GM12878 (cell line): Measurements from ENCODE around the gene KATNIP.

Experiments used
- ATF7 ChIP-seq: fragments of 450-650 bp; IDR thresholded peaks from 2 replicates; pipeline ENCODE4 v1.6.1; 2016; ENCODE audit warnings: low read depth, mild to moderate bottlenecking
- BHLHE40 ChIP-seq, 2 experiments: fragments of 450-650 bp in 1 of 2; IDR thresholded peaks; 2 replicates each; pipeline ENCODE4 v1.6.1; 2011 to 2017; ENCODE audit warnings: low read depth in 2 of 2, borderline replicate concordance in 1 of 2, improper control_type of control experiment in 1 of 2, low read length in 1 of 2, mild to moderate bottlenecking in 1 of 2
- CHD2 ChIP-seq: IDR thresholded peaks from 2 replicates; pipeline ENCODE4 v1.6.1; 2011; ENCODE audit warnings: low read depth, low read length, improper control_type of control experiment, borderline replicate concordance
- CREB1 ChIP-seq: IDR thresholded peaks from 2 replicates; pipeline ENCODE4 v1.6.1; 2012; ENCODE audit warnings: low read depth, mild to moderate bottlenecking, inconsistent platforms
- CTCF ChIP-seq, 3 experiments: IDR thresholded peaks in 2 of 3; conservative IDR thresholded peaks in 1 of 3; 2 replicates each; pipeline ENCODE4 v1.5.1; 2011; ENCODE audit warnings: low read depth in 3 of 3, low read length in 3 of 3, mild to moderate bottlenecking in 3 of 3, control low read depth in 2 of 3, moderate library complexity in 2 of 3, inconsistent platforms in 1 of 3, mixed read lengths in 1 of 3; ENCODE audit not compliant: control insufficient read depth in 2 of 3, insufficient read depth in 1 of 3; ENCODE audit errors: extremely low read depth in 1 of 3
- EP300 ChIP-seq, 2 experiments: fragments of 150-350 bp in 1 of 2; IDR thresholded peaks; 2 replicates each; pipeline ENCODE4 v1.6.1; 2011 to 2012; ENCODE audit warnings: low read depth in 2 of 2, low read length in 2 of 2, borderline replicate concordance in 1 of 2, improper control_type of control experiment in 1 of 2, inconsistent platforms in 1 of 2; ENCODE audit not compliant: control insufficient read depth in 1 of 2
- EZH2 ChIP-seq: IDR thresholded peaks from 2 replicates; pipeline ENCODE4 v1.6.1; 2012; ENCODE audit warnings: low read depth, mild to moderate bottlenecking, control low read depth, inconsistent platforms, low read length, borderline replicate concordance; ENCODE audit not compliant: control insufficient read depth
- FOXM1 ChIP-seq: IDR thresholded peaks from 2 replicates; pipeline ENCODE4 v1.6.1; 2012; ENCODE audit warnings: low read depth, mild to moderate bottlenecking, inconsistent platforms, low read length, moderate library complexity
- POLR2A ChIP-seq: IDR thresholded peaks from 2 replicates; pipeline ENCODE4 v1.6.1; 2011; ENCODE audit warnings: low read depth, mild to moderate bottlenecking, low read length
- POLR2AphosphoS5 ChIP-seq: IDR thresholded peaks from 2 replicates; pipeline ENCODE4 v1.6.1; 2011; ENCODE audit warnings: mild to moderate bottlenecking, low read length, inconsistent platforms
- RAD21 ChIP-seq: IDR thresholded peaks from 2 replicates; pipeline ENCODE4 v1.6.1; 2011; ENCODE audit warnings: mild to moderate bottlenecking, low read depth, low read length, moderate library complexity; ENCODE audit not compliant: insufficient read depth
- REST ChIP-seq: IDR thresholded peaks from 2 replicates; pipeline ENCODE4 v1.6.1; 2012; ENCODE audit warnings: mild to moderate bottlenecking, low read depth, low read length
- SPI1 ChIP-seq: IDR thresholded peaks from 2 replicates; pipeline ENCODE4 v1.6.1; 2011; ENCODE audit warnings: low read depth, mild to moderate bottlenecking, low read length, moderate library complexity, borderline replicate concordance; ENCODE audit not compliant: insufficient read depth

GRCh38 chr16:27516365-27516764 is 33.6 kb upstream of the KATNIP start:
- TF ChIP-seq CREB1 (no peak), CHD2 (no peak), POLR2A (no peak), RAD21 (no peak), CTCF (IDR thresholded peaks at IDR 0.05 in 2 of 3, conservative IDR thresholded peaks at IDR 0.05 in 1 of 3; ENCODE audit: control insufficient read depth in 2 of 3, extremely low read depth in 1 of 3, insufficient read depth in 1 of 3, low read depth in 3 of 3, low read length in 3 of 3) (no peak), SPI1 (no peak), BHLHE40 (IDR thresholded peaks at IDR 0.05; ENCODE audit: borderline replicate concordance in 1 of 2, low read depth in 2 of 2, low read length in 1 of 2) (no peak), EP300 (IDR thresholded peaks at IDR 0.05; ENCODE audit: borderline replicate concordance in 1 of 2, control insufficient read depth in 1 of 2, low read depth in 2 of 2, low read length in 2 of 2) (no peak), REST (no peak), EZH2 (no peak), FOXM1 (no peak), POLR2AphosphoS5 (no peak), ATF7 (no peak)
